GM12878 (cell line): ENCODE results near the gene C9orf50. TPM values are rescaled to one million over a fixed set of nuclear protein-coding genes. Genes with fewer than 3 reads are reported as not detected.

Experiments used
- ATAC-seq: fragments of 200-7000 bp; cut with Tn5 transposase; 3 replicates; pipeline ENCODE4 v1.9.1; 2020; ENCODE audit warnings: mild to moderate bottlenecking, moderate library complexity
- BruUV-seq: library from RNA; stranded (reverse); fragments of 400-500 nt; replicated peaks from 2 replicates; lab custom pipeline; 2021; lab: Mats Ljungman, UMichigan
- CTCF ChIA-PET: fragments of 300-600 bp; sonication (Branson Sonifier 250); formaldehyde crosslinking; extraction: SDS; loops from one replicate; lab custom pipeline; 2021; ENCODE audit warnings: inconsistent platforms; lab: Yijun Ruan, JAX
- POLR2A ChIA-PET: fragments of 350-600 bp; formaldehyde crosslinking; extraction: SDS; loops from one replicate; lab custom pipeline; 2021; ENCODE audit warnings: inconsistent platforms; lab: Charles Lee
- RAD21 ChIA-PET: fragments of 300-600 bp; sonication (Branson Sonifier 250); formaldehyde crosslinking; loops from one replicate; lab custom pipeline; 2023; ENCODE audit warnings: antibody characterized with exemption; ENCODE audit not compliant: unreplicated experiment; lab: Charles Lee
- SMC1A ChIA-PET: fragments of 300-600 bp; sonication (Branson Sonifier 250); formaldehyde crosslinking; loops from one replicate; lab custom pipeline; 2023; ENCODE audit not compliant: unreplicated experiment, uncharacterized antibody; lab: Charles Lee
- DNase-seq: peaks from one replicate; pipeline ENCODE4 v3.0.0-alpha.2; 2011; ENCODE audit warnings: low read depth, low spot score
- FAIRE-seq: peaks from 3 replicates; lab custom pipeline; 2011; peaks lifted over from hg19 to GRCh38; lab: Jason Lieb, UNC
- H2AFZ ChIP-seq: 2 replicates; pipeline ENCODE4 v1.6.0; 2011; ENCODE audit warnings: low read depth, low read length, control low read depth; ENCODE audit not compliant: control insufficient read depth
- H3K27ac ChIP-seq: 2 replicates; pipeline ENCODE4 v1.5.1; 2011; ENCODE audit warnings: control low read depth; ENCODE audit not compliant: control insufficient read depth, insufficient read depth
- H3K27me3 ChIP-seq, 2 experiments: replicated peaks in 1 of 2; 2 replicates each; pipeline versions ENCODE4 v1.6.0 to v1.6.1; 2011; ENCODE audit warnings: low read length in 1 of 2; ENCODE audit not compliant: control insufficient read depth in 2 of 2, insufficient read depth in 2 of 2
- H3K36me3 ChIP-seq, 2 experiments: 2 replicates each; pipeline ENCODE4 v1.5.1; 2011; ENCODE audit warnings: low read length in 1 of 2; ENCODE audit not compliant: control insufficient read depth in 2 of 2, insufficient read depth in 2 of 2
- H3K4me1 ChIP-seq: 2 replicates; pipeline ENCODE4 v1.6.1; 2011; ENCODE audit warnings: mild to moderate bottlenecking, low read length, moderate library complexity, mixed read lengths; ENCODE audit not compliant: control insufficient read depth, insufficient read depth
- H3K4me2 ChIP-seq: 2 replicates; pipeline ENCODE4 v1.6.0; 2011; ENCODE audit warnings: control low read depth; ENCODE audit not compliant: control insufficient read depth, insufficient read depth
- H3K4me3 ChIP-seq: fragments of 200-600 bp; sonication (generic); 2 replicates; pipeline ENCODE4 v1.5.1; 2016
- H3K79me2 ChIP-seq: 2 replicates; pipeline ENCODE4 v1.6.0; 2011; ENCODE audit warnings: low read length; ENCODE audit not compliant: control insufficient read depth, insufficient read depth
- H3K9ac ChIP-seq: 2 replicates; pipeline ENCODE4 v1.8.0; 2011; ENCODE audit warnings: low read length, control low read depth, mixed read lengths; ENCODE audit not compliant: control insufficient read depth, insufficient read depth
- H3K9me3 ChIP-seq: replicated peaks from 3 replicates; pipeline ENCODE4 v1.5.1; 2011; ENCODE audit warnings: mild to moderate bottlenecking, low read length; ENCODE audit not compliant: control insufficient read depth, insufficient read depth
- H4K20me1 ChIP-seq: 2 replicates; pipeline ENCODE4 v1.6.0; 2011; ENCODE audit not compliant: control insufficient read depth, insufficient read depth
- BHLHE40 ChIP-seq, 2 experiments: fragments of 450-650 bp in 1 of 2; IDR thresholded peaks; 2 replicates each; pipeline ENCODE4 v1.6.1; 2011 to 2017; ENCODE audit warnings: low read depth in 2 of 2, borderline replicate concordance in 1 of 2, improper control_type of control experiment in 1 of 2, low read length in 1 of 2, mild to moderate bottlenecking in 1 of 2
- FOXM1 ChIP-seq: IDR thresholded peaks from 2 replicates; pipeline ENCODE4 v1.6.1; 2012; ENCODE audit warnings: low read depth, mild to moderate bottlenecking, inconsistent platforms, low read length, moderate library complexity
- HDAC2 ChIP-seq: fragments of 200-600 bp; sonication (generic); IDR thresholded peaks from 2 replicates; pipeline ENCODE4 v1.6.1; 2017
- MEF2B ChIP-seq: fragments of 450-650 bp; IDR thresholded peaks from 2 replicates; pipeline ENCODE4 v1.6.1; 2018; ENCODE audit warnings: mild to moderate bottlenecking, moderate library complexity; ENCODE audit not compliant: partially characterized antibody, poor library complexity, severe bottlenecking
- NFXL1 ChIP-seq: fragments of 450-650 bp; IDR thresholded peaks from 2 replicates; pipeline ENCODE4 v1.6.1; 2017; ENCODE audit warnings: antibody characterized with exemption, mild to moderate bottlenecking, borderline replicate concordance
- NR2C1 ChIP-seq: fragments of 450-650 bp; IDR thresholded peaks from 2 replicates; pipeline ENCODE4 v1.6.1; 2017; ENCODE audit warnings: antibody characterized with exemption, mild to moderate bottlenecking, moderate library complexity
- NRF1 ChIP-seq: conservative IDR thresholded peaks from 2 replicates; pipeline ENCODE4 v1.6.1; 2011; ENCODE audit warnings: mild to moderate bottlenecking, low read depth, low read length, improper control_type of control experiment
- PAX5 ChIP-seq: IDR thresholded peaks from 2 replicates; pipeline ENCODE4 v1.6.1; 2011; ENCODE audit warnings: low read depth, low read length, borderline replicate concordance
- TCF7 ChIP-seq: IDR thresholded peaks from 2 replicates; pipeline ENCODE4 v1.6.1; 2014; ENCODE audit warnings: antibody characterized with exemption, borderline replicate concordance
- WGBS: methylation state at CpG from one replicate; pipeline ENCODE4 v1.1.6; 2016; ENCODE audit warnings: low lambda C conversion rate; ENCODE audit not compliant: insufficient replicate concordance, insufficient coverage; ENCODE audit errors: missing lambda C conversion rate; 5-methylcytosine and 5-hydroxymethylcytosine counted together
- in situ Hi-C: fragments of 300-500 bp; cut with MboI; formaldehyde crosslinking; loops from 9 replicates; pipeline ENCODE4 v1.14.3; 2018; ENCODE audit warnings: mixed read lengths
- intact Hi-C: fragments of 100-400 bp; cut with micrococcal nuclease; formaldehyde crosslinking; loops from one replicate; pipeline ENCODE4 v1.14.2; 2022; ENCODE audit not compliant: unreplicated experiment
- polyA plus RNA-seq, 11 experiments: library from polyadenylated mRNA; depleted of rRNA in 4 of 11; unstranded in 6 of 11; stranded (reverse) in 5 of 11; fragments of >200 nt; fragmentation: Nextera tagmentation in 4 of 11; fragmentation: Illumina TruSeq in 1 of 11; extraction: Ambion mirVana in 4 of 11; extraction: Trizol in 1 of 11; gene quantifications; 1 replicate in 1 of 11; 2 replicates in 10 of 11; pipeline versions ENCODE4 v1.2.1 to v1.2.3, GENCODE V29; 2011 to 2016; ENCODE audit warnings: inconsistent platforms in 2 of 11, missing spikeins in 2 of 11, low read depth in 1 of 11
- total RNA-seq, 4 experiments: library from RNA; depleted of rRNA in 3 of 4; stranded (reverse); fragments of >200 nt in 3 of 4; fragmentation: Illumina TruSeq in 1 of 4; extraction: Trizol in 1 of 4; gene quantifications; 2 replicates each; pipeline versions ENCODE4 v1.2.1 to v1.2.3, GENCODE V29; 2013 to 2021
- TF ChIP-seq, protein P1 (sequence below): fragments of 450-650 bp; IDR thresholded peaks from 2 replicates; pipeline ENCODE4 v1.6.1; 2016; ENCODE audit warnings: mild to moderate bottlenecking

C9orf50 gene
- total and polyA plus RNA-seq, 10 of the 15 experiments (the other 5 are each of a cell fraction or from before 2014, with no cell fraction given) = not detected

GRCh38 chr9:129650680-129651235 is 29.9 kb upstream of the C9orf50 start:
- Histone ChIP-seq H3K4me3 (no peak overlapping the region), H3K4me2 (no peak overlapping the region), H3K36me3 (no peaks in the 10 kb centered on the region; a peak in 1 of 4 replicates), H3K9me3 (no peaks in the 10 kb centered on the region), H3K27ac (no peak overlapping the region), H3K4me1 (no peaks in the 10 kb centered on the region), H3K79me2 (no peaks in the 10 kb centered on the region), H3K27me3 (no peaks in the 10 kb centered on the region; a peak in 1 of 4 replicates), H3K9ac (no peak overlapping the region), H2AFZ (no peak overlapping the region), H4K20me1 (no peaks in the 10 kb centered on the region)
- in situ Hi-C loops = no loop called here
- no peak for FAIRE-seq
- ChIA-PET RAD21 (no interaction called here), CTCF (no interaction called here), SMC1A (no interaction called here), POLR2A (no interaction called here)
- ATAC-seq = no peak; the same call in 2 of the 3 replicates
- TF ChIP-seq BHLHE40 (IDR thresholded peaks at IDR 0.05; ENCODE audit: borderline replicate concordance in 1 of 2, low read depth in 2 of 2, low read length in 1 of 2) = no peak
- TF ChIP-seq NFXL1 = no peak
- no peak for TF ChIP-seq NRF1
- no peak for TF ChIP-seq NR2C1
- no peak for TF ChIP-seq TCF7
- TF ChIP-seq MEF2B = no peak
- no peak for TF ChIP-seq PAX5
- no peak for TF ChIP-seq FOXM1
- TF ChIP-seq, protein P1, sequence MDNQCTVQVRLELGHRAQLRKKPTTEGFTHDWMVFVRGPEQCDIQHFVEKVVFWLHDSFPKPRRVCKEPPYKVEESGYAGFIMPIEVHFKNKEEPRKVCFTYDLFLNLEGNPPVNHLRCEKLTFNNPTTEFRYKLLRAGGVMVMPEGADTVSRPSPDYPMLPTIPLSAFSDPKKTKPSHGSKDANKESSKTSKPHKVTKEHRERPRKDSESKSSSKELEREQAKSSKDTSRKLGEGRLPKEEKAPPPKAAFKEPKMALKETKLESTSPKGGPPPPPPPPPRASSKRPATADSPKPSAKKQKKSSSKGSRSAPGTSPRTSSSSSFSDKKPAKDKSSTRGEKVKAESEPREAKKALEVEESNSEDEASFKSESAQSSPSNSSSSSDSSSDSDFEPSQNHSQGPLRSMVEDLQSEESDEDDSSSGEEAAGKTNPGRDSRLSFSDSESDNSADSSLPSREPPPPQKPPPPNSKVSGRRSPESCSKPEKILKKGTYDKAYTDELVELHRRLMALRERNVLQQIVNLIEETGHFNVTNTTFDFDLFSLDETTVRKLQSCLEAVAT = no peak
- no peak for TF ChIP-seq HDAC2
- no peak for DNase-seq
- intact Hi-C loops = no loop called here
- no TSS peak for BruUV-seq
- WGBS = 39% methylated on average over 10 of the region's 10 CpGs
